OCI-LY7 (cell line): Measurements from ENCODE around the gene ZNF559. TPM values are rescaled to one million over a fixed set of nuclear protein-coding genes. Genes with fewer than 3 reads are reported as not detected.

Experiments used
- BruUV-seq: library from RNA; stranded (reverse); fragments of 400-500 nt; replicated peaks from 2 replicates; lab custom pipeline; 2021; lab: Mats Ljungman, UMichigan
- CTCF ChIA-PET: fragments of 300-600 bp; sonication (Branson Sonifier 250); formaldehyde crosslinking; loops from one replicate; lab custom pipeline; 2022; ENCODE audit warnings: antibody characterized with exemption; ENCODE audit not compliant: unreplicated experiment; lab: Charles Lee
- POLR2A ChIA-PET: fragments of 300-600 bp; sonication (Branson Sonifier 250); formaldehyde crosslinking; loops from one replicate; lab custom pipeline; 2022; ENCODE audit warnings: antibody characterized with exemption; lab: Charles Lee
- DNase-seq: peaks from one replicate; pipeline ENCODE4 v3.0.0-alpha.2; 2015; ENCODE audit warnings: low spot score
- H2AFZ ChIP-seq: fragments of 200-600 bp; sonication (generic), shearing (Covaris generic); 2 replicates; pipeline ENCODE4 v1.6.1; 2014; ENCODE audit warnings: mild to moderate bottlenecking, antibody characterized with exemption, low read length, moderate library complexity
- H3K27ac ChIP-seq: fragments of 200-600 bp; sonication (generic); 2 replicates; pipeline ENCODE4 v1.5.1; 2014; ENCODE audit warnings: mixed run types, low read depth, mild to moderate bottlenecking, moderate library complexity, low read length, inconsistent platforms; ENCODE audit not compliant: poor library complexity, severe bottlenecking
- H3K36me3 ChIP-seq: fragments of 200-600 bp; sonication (generic); 2 replicates; pipeline ENCODE4 v1.6.1; 2014; ENCODE audit warnings: mild to moderate bottlenecking, antibody characterized with exemption, low read length, moderate library complexity, mixed read lengths; ENCODE audit not compliant: insufficient read depth
- H3K4me1 ChIP-seq: fragments of 200-600 bp; sonication (generic); 2 replicates; pipeline ENCODE4 v1.5.1; 2014; ENCODE audit warnings: mild to moderate bottlenecking, low read length; ENCODE audit not compliant: insufficient read depth, poor library complexity, severe bottlenecking
- H3K4me2 ChIP-seq: fragments of 200-600 bp; sonication (generic); 2 replicates; pipeline ENCODE4 v1.6.1; 2014; ENCODE audit warnings: mild to moderate bottlenecking, low read length
- H3K4me3 ChIP-seq: fragments of 200-600 bp; sonication (generic); 2 replicates; pipeline ENCODE4 v1.5.1; 2014; ENCODE audit warnings: mild to moderate bottlenecking, low read depth, low read length; ENCODE audit not compliant: poor library complexity, severe bottlenecking
- H3K79me2 ChIP-seq: fragments of 200-600 bp; sonication (generic); 2 replicates; pipeline ENCODE4 v1.6.1; 2016; ENCODE audit warnings: low read depth, mild to moderate bottlenecking, low read length, moderate library complexity, mixed read lengths; ENCODE audit not compliant: insufficient read depth
- H3K9me2 ChIP-seq: fragments of 200-600 bp; sonication (generic); 2 replicates; pipeline ENCODE4 v1.6.1; 2016; ENCODE audit warnings: mild to moderate bottlenecking, low read length, mixed read lengths; ENCODE audit not compliant: insufficient read depth
- H3K9me3 ChIP-seq: fragments of 200-600 bp; sonication (generic); 2 replicates; pipeline ENCODE4 v1.6.1; 2014; ENCODE audit warnings: mild to moderate bottlenecking, mixed run types, low read length, mixed read lengths
- H4K20me1 ChIP-seq: fragments of 200-600 bp; sonication (generic); 2 replicates; pipeline ENCODE4 v1.6.1; 2014; ENCODE audit warnings: mild to moderate bottlenecking, antibody characterized with exemption, low read length, moderate library complexity, mixed read lengths; ENCODE audit not compliant: insufficient read depth
- EZH2phosphoT487 ChIP-seq: fragments of 200-600 bp; sonication (generic); IDR thresholded peaks from 2 replicates; pipeline ENCODE4 v1.6.1; 2018; ENCODE audit warnings: low read depth, borderline replicate concordance, mild to moderate bottlenecking, mixed run types, antibody characterized with exemption, low read length, moderate library complexity, mixed read lengths
- intact Hi-C: fragments of 100-400 bp; cut with micrococcal nuclease; formaldehyde crosslinking; loops from one replicate; pipeline ENCODE4 v1.10.0; 2022; ENCODE audit not compliant: unreplicated experiment
- total RNA-seq, 2 experiments: library from RNA; depleted of rRNA in 1 of 2; stranded (reverse); fragments of >200 nt in 1 of 2; shearing (Covaris generic) in 1 of 2; gene quantifications; 2 replicates each; pipeline ENCODE4 v1.2.3, GENCODE V29; 2014 to 2022
- TF ChIP-seq, protein P1 (sequence below): fragments of 200-600 bp; sonication (generic); conservative IDR thresholded peaks from 2 replicates; pipeline ENCODE4 v1.5.1; 2014; ENCODE audit warnings: mild to moderate bottlenecking, antibody characterized with exemption, low read length, moderate library complexity, mixed read lengths

ZNF559 gene
- total RNA-seq, 2 experiments from 2014 or later, result 16.8 to 18.6 TPM

DNA sequence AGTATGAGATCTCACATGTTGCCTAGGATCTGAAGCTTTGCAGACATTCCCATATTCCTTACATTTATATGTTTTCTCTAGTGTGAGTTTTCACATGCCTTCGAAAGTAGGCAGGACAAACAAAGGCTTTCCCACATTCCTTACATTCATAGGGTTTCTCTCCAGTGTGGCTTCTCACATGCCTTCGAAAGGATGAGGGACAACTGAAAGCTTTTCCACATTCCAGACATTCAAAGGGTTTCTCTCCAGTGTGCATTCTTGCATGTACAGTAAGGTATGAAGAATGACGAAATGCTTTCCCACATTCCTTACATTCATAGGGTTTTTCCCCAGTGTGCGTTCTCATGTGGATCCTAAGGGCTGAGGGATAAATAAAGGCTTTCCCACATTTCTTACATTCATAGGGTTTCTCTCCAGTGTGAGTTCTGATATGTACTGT is 28.5 kb upstream of the ZNF559 start:
- DNase-seq, result no peak
- Histone ChIP-seq H4K20me1 (no peaks in the 10 kb centered on the region), H3K4me2 (no peak overlapping the region), H2AFZ (no peak overlapping the region), H3K4me3 (no peak overlapping the region), H3K9me3 (peaks cover 56% of the 10 kb centered on the region), H3K9me2 (no peaks in the 10 kb centered on the region), H3K36me3 (peaks cover 55% of the 10 kb centered on the region), H3K4me1 (no peaks in the 10 kb centered on the region), H3K27ac (no peak overlapping the region), H3K79me2 (no peaks in the 10 kb centered on the region)
- TF ChIP-seq, protein P1, sequence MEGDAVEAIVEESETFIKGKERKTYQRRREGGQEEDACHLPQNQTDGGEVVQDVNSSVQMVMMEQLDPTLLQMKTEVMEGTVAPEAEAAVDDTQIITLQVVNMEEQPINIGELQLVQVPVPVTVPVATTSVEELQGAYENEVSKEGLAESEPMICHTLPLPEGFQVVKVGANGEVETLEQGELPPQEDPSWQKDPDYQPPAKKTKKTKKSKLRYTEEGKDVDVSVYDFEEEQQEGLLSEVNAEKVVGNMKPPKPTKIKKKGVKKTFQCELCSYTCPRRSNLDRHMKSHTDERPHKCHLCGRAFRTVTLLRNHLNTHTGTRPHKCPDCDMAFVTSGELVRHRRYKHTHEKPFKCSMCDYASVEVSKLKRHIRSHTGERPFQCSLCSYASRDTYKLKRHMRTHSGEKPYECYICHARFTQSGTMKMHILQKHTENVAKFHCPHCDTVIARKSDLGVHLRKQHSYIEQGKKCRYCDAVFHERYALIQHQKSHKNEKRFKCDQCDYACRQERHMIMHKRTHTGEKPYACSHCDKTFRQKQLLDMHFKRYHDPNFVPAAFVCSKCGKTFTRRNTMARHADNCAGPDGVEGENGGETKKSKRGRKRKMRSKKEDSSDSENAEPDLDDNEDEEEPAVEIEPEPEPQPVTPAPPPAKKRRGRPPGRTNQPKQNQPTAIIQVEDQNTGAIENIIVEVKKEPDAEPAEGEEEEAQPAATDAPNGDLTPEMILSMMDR, result no peak
- TF ChIP-seq EZH2phosphoT487, result no peak
- no TSS peak for BruUV-seq
- POLR2A ChIA-PET, result no interaction called here
- CTCF ChIA-PET, result no interaction called here
- intact Hi-C loops, result no loop called here

DNA sequence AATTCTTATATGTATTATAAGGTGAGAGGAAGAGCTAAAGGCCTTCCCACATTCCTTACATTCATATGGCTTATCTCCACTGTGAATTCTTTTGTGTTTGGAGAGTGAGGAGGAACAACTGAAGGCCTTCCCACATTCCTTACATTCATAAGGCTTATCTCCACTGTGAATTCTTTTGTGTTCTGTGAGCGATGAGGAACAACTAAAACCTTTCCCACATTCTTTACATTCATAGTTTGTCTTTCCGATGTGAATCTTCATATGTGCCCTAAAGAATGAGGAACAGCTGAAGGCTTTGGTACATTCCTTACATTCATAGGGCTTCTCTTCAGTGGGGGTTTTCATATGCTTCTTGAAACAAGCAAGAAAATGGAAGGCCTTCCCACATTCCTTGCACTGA is 27.6 kb upstream of the ZNF559 start:
- H3K4me2 ChIP-seq, result no peak overlapping the region
- CTCF ChIA-PET, result no interaction called here
- H3K4me3 ChIP-seq, result no peak overlapping the region
- TF ChIP-seq, protein P1, result no peak
- no peak for TF ChIP-seq EZH2phosphoT487
- no TSS peak for BruUV-seq
- peaks cover 64% of the 10 kb centered on the region for H3K36me3 ChIP-seq
- no peak overlapping the region for H2AFZ ChIP-seq
- intact Hi-C loops, result no loop called here
- H3K9me2 ChIP-seq, result no peaks in the 10 kb centered on the region
- POLR2A ChIA-PET, result no interaction called here
- H4K20me1 ChIP-seq, result no peaks in the 10 kb centered on the region
- H3K9me3 ChIP-seq, result peaks cover 47% of the 10 kb centered on the region
- no peaks in the 10 kb centered on the region for H3K79me2 ChIP-seq
- H3K27ac ChIP-seq, result no peak overlapping the region
- no peaks in the 10 kb centered on the region for H3K4me1 ChIP-seq
- DNase-seq, result no peak

- Histone ChIP-seq H3K9me3 (peaks cover 6% of the 10 kb centered on the region; the same call in 1 of the 2 replicates), H4K20me1 (no peaks in the 10 kb centered on the region), H3K4me2 (no peak overlapping the region), H3K36me3 (peaks cover 27% of the 10 kb centered on the region), H3K79me2 (peaks cover 9% of the 10 kb centered on the region; the same call in 1 of the 2 replicates), H2AFZ (no peak overlapping the region), H3K4me1 (peaks cover 12% of the 10 kb centered on the region), H3K9me2 (no peaks in the 10 kb centered on the region), H3K27ac (no peak overlapping the region), H3K4me3 (no peak overlapping the region)
- DNase-seq, result no peak
- POLR2A ChIA-PET, result no interaction called here
- intact Hi-C loops, result loop anchor here (10.0 kb wide), 1 partner anchor 172 kb away; no protein-coding TSS in a partner anchor
- no peak for TF ChIP-seq EZH2phosphoT487
- TF ChIP-seq, protein P1, result no peak
- BruUV-seq, result no TSS peak
- CTCF ChIA-PET, result interaction anchor here (0.7 kb wide), 1 partner anchor 455 kb away, joined by 3 read pairs; no protein-coding TSS in a partner anchor
Observed at GRCh38 chr19:9306443-9306842, 17.5 kb upstream of the ZNF559 start.
